GM12891 (cell line): ENCODE measurements around the gene SH3TC2.

ENCODE experiments used
- DNase-seq: peaks from one replicate; pipeline ENCODE4 v3.0.0; 2011; ENCODE audit warnings: low spot score; ENCODE audit not compliant: insufficient read length
- FAIRE-seq: peaks from 2 replicates; lab custom pipeline; 2011; peaks lifted over from hg19 to GRCh38; lab: Jason Lieb, UNC
- PAX5 ChIP-seq: IDR thresholded peaks from 2 replicates; pipeline ENCODE4 v1.6.1; 2011; ENCODE audit warnings: low read length, moderate library complexity, mild to moderate bottlenecking; ENCODE audit not compliant: insufficient read depth, severe bottlenecking
- POLR2A ChIP-seq: IDR thresholded peaks from 2 replicates; pipeline ENCODE4 v1.6.1; 2011; ENCODE audit warnings: low read depth, low read length, control low read depth
- POLR2AphosphoS5 ChIP-seq: IDR thresholded peaks from 2 replicates; pipeline ENCODE4 v1.6.1; 2011; ENCODE audit warnings: low read depth, low read length, control low read depth
- POU2F2 ChIP-seq: IDR thresholded peaks from 2 replicates; pipeline ENCODE4 v1.6.1; 2011; ENCODE audit warnings: low read depth, mild to moderate bottlenecking, control low read depth, low read length, moderate library complexity
- SPI1 ChIP-seq: IDR thresholded peaks from 2 replicates; pipeline ENCODE4 v1.6.1; 2011; ENCODE audit warnings: low read depth, low read length, control low read depth
- TAF1 ChIP-seq: IDR thresholded peaks from 2 replicates; pipeline ENCODE4 v1.6.1; 2011; ENCODE audit warnings: low read depth, low read length, control low read depth

The SH3TC2 gene

DNA sequence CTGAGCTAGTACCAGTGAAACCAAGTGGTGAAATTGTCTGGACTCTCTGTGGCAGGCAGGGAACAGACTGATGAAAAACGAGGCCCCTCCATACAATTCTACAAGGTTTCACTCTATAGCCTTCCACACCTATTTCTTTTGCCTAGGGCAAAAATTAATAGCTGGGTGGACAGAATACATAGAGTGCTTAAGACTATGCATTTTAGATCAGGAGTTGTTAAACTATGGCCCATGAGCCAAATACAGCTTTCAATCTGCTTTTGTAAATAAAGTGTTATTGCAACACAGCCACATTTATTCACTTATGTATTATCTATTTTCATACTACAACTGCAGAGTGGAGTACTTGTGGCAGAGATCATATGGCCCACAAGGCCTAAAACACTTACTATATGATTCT, 45.2 kb downstream of the SH3TC2 start:
- DNase-seq (no peak), FAIRE-seq (no peak)
- no peak for TF ChIP-seq POU2F2
- TF ChIP-seq SPI1: no peak
- no peak for TF ChIP-seq PAX5
- TF ChIP-seq POLR2AphosphoS5: no peak

DNA sequence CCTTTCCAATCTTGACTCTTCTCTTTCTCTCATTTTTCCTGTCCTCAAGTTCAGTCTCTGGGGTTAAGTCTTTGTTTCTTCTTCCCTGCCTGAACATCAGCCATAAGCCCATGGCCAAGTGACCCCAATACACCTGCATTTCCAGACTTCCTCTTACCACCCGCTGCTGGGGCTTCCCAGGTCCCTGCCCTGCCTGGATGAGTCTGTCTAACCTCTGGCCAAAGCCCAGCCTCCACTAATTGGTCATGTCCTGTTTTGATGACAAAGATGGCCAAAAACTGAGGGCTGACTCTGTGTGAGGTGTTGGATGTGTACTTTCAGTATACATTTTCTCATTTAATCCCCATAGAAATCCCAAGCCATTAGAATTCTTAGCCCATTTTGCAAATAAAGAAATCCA, 47.3 kb downstream of the SH3TC2 start:
- DNase-seq (no peak), FAIRE-seq (no peak)
- no peak for TF ChIP-seq POLR2A
- no peak for TF ChIP-seq SPI1
- TF ChIP-seq POU2F2: no peak
- TF ChIP-seq PAX5: no peak
- TF ChIP-seq TAF1: no peak
- no peak for TF ChIP-seq POLR2AphosphoS5

DNA sequence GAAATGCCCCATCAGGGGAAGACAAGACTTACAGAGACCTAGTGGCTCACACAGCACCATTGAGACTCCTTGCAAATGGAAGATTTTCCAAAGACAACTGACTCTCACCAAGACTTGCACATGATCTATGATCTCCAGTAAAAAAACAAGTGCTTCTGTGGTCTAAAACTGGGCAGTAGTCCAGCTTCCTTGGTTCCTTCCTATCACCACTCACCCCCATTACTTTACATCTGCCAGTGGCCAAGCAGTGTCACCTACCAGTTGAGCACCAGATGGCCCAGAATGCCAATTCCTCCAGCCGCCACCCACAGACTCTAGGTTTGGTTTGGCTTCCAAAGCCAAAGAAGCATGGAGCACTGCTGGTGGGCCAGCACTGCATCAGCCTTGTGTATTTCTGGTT, 47.7 kb downstream of the SH3TC2 start:
- FAIRE-seq: no peak
- no peak for DNase-seq
- TF ChIP-seq POLR2AphosphoS5: no peak
- TF ChIP-seq SPI1: no peak
- TF ChIP-seq PAX5: no peak
- no peak for TF ChIP-seq POU2F2
- TF ChIP-seq POLR2A: no peak
- TF ChIP-seq TAF1: no peak

DNA sequence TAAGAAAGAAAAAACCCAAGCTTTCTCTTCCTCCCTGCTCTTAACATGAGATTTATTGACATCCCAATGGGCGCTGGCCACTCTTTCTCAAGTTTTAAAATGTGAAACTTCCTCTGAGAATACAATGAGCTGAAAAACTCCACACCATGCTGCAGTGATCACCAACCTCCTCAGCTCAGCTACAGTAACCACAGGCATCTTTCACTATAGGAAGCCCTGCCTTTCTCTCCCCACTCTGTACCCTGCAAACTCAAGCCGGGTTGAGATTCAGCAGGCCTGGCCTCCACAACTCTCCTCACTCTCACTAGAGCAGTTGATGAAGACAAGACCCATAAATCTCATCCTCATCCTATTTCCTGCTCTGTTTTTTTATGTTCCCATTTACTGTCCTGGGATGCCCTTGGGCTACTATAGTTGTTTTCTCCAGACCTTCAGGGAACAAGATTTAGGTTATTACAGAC, 48.3 kb downstream of the SH3TC2 start:
- no peak for FAIRE-seq
- TF ChIP-seq POLR2AphosphoS5 (no peak), POU2F2 (no peak), POLR2A (no peak), SPI1 (no peak), TAF1 (no peak), PAX5 (no peak)
- DNase-seq: no peak

GRCh38 chr5:149013796-149014195, 49.1 kb downstream of the SH3TC2 start:
- TF ChIP-seq SPI1: no peak
- TF ChIP-seq POU2F2: no peak
- TF ChIP-seq TAF1: no peak
- no peak for TF ChIP-seq POLR2A
- no peak for TF ChIP-seq PAX5
- TF ChIP-seq POLR2AphosphoS5: no peak
- DNase-seq (no peak), FAIRE-seq (no peak)

GRCh38 chr5:149012350-149012749, 50.5 kb downstream of the SH3TC2 start:
- no peak for TF ChIP-seq TAF1
- TF ChIP-seq PAX5: no peak
- TF ChIP-seq POLR2AphosphoS5: no peak
- TF ChIP-seq POLR2A: no peak
- TF ChIP-seq POU2F2: no peak
- no peak for TF ChIP-seq SPI1
- FAIRE-seq: no peak
- no peak for DNase-seq

DNA sequence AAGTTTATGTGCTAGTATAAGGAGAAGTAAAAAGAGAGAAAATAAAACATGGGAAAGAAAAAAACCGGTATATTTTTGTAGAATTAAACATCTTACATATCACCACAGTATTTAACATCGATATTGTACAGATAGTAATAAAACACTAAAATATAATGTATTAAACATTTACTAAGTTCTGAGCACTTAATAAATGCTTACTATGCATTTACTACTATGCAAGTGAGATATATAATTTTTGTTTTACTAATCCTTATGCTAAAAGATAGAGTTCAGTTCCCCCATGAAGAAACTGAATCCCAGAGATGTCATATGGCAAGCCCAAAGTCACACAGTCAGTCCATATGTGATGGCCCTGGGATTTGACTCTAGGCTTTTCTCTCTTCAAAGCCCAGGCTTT, 51.1 kb downstream of the SH3TC2 start:
- no peak for TF ChIP-seq TAF1
- no peak for TF ChIP-seq POU2F2
- no peak for TF ChIP-seq POLR2A
- no peak for TF ChIP-seq POLR2AphosphoS5
- TF ChIP-seq PAX5: no peak
- TF ChIP-seq SPI1: no peak
- DNase-seq: no peak
- no peak for FAIRE-seq

- no peak for FAIRE-seq
- no peak for DNase-seq
- TF ChIP-seq POLR2AphosphoS5 (no peak), PAX5 (no peak), POU2F2 (no peak), TAF1 (no peak), POLR2A (no peak), SPI1 (no peak)
Measured at GRCh38 chr5:149011084-149011483, 51.8 kb downstream of the SH3TC2 start.

DNA sequence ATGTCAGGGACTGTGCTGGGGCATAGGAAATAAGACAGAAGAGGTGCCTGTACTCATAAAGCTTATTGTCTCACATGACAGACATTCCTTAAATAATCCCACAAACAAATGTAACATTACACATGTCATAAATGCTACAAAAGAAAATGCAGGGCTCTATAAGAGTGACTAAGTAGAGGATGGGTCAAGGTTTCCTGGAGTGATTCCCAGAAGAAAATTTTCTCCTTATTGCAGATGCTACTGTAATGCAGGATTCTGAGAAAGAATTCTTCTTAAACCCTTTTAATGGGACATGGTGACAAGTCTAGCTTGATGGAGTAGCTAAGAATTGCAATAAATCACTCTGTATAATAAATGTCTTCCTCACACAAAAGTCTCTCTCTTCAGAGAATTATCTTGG, 55.7 kb downstream of the SH3TC2 start:
- DNase-seq: no peak
- no peak for FAIRE-seq
- no peak for TF ChIP-seq SPI1
- no peak for TF ChIP-seq POLR2A
- TF ChIP-seq PAX5: no peak
- TF ChIP-seq POU2F2: no peak
- no peak for TF ChIP-seq TAF1

DNA sequence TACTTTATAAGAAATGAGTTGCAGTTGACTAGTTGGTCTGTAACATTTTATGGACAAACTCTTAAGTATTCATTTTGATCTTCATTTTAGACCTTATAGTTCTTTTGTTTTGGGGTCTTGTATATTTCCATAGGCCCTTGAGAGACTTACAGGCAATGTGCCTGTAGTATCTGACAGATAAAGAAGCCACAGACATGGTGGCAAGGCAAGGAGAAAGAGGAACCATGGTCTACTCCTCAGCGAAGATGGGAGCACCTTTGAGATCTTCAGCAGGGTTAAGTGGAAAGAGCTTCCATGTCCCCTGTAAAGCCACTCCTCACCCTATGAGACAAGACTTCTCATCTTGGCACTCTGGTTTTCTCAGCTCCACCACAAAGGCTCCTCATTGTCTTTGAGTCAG, 56.4 kb downstream of the SH3TC2 start:
- DNase-seq: no peak
- FAIRE-seq: no peak
- no peak for TF ChIP-seq PAX5
- TF ChIP-seq POLR2A: no peak
- no peak for TF ChIP-seq POLR2AphosphoS5
- TF ChIP-seq TAF1: no peak
- no peak for TF ChIP-seq SPI1
- no peak for TF ChIP-seq POU2F2
